ENCODE data around the gene RNASEH1. TPM values are rescaled to one million over a fixed set of nuclear protein-coding genes. Genes with fewer than 3 reads are reported as not detected.
"Not testable (repeated sequence)": the region's sequence is repeated elsewhere in the genome, so short reads cannot be mapped to it uniquely, and the experiment has no call there.

Gene RNASEH1
- polyA plus RNA-seq, 4 donors, result 17.3 to 18.7 (median 17.8) TPM

GRCh38 chr2:3594493-3595281 is 36.6 kb upstream of the RNASEH1 start, which contains the start of gene COLEC11:
COLEC11 (plus strand) TSS chr2:3595112; CDS start chr2:3604341, 9,229 bp downstream.
- DNase-seq (ENCODE audit: low read depth in 4 of 4, low spot score in 3 of 4), result no peak

- no peak for DNase-seq (ENCODE audit: low read depth in 4 of 4, low spot score in 3 of 4)
These were observed 31.0 kb upstream of the RNASEH1 start for GRCh38 chr2:3589086-3589485.

GRCh38 chr2:3588084-3588483 is 30.0 kb upstream of the RNASEH1 start:
- DNase-seq (ENCODE audit: low read depth in 4 of 4, low spot score in 3 of 4), result no peak

- no peak for DNase-seq (ENCODE audit: low read depth in 4 of 4, low spot score in 3 of 4)
These were observed 29.3 kb upstream of the RNASEH1 start for GRCh38 chr2:3587432-3587831.

- DNase-seq (ENCODE audit: low read depth in 4 of 4, low spot score in 3 of 4), result no peak
These were observed 28.9 kb upstream of the RNASEH1 start for GRCh38 chr2:3587021-3587420.

GRCh38 chr2:3586220-3586619 is 28.1 kb upstream of the RNASEH1 start:
- no peak for DNase-seq (ENCODE audit: low read depth in 4 of 4, low spot score in 3 of 4)

- peak in 2 of 4 donors; percentile 47 to 54 for DNase-seq (ENCODE audit: low read depth in 4 of 4, low spot score in 3 of 4)
These were observed 27.4 kb upstream of the RNASEH1 start for GRCh38 chr2:3585261-3586109.

- DNase-seq (ENCODE audit: low read depth in 4 of 4, low spot score in 3 of 4), result no peak
These were observed 26.6 kb upstream of the RNASEH1 start for GRCh38 chr2:3584608-3585260.

GRCh38 chr2:3584076-3584475 is 25.9 kb upstream of the RNASEH1 start:
- DNase-seq (ENCODE audit: low read depth in 4 of 4, low spot score in 3 of 4), result no peak

GRCh38 chr2:3581367-3582262 is 23.5 kb upstream of the RNASEH1 start:
- no peak for DNase-seq (ENCODE audit: low read depth in 4 of 4, low spot score in 3 of 4)

GRCh38 chr2:3580449-3580848 is 22.3 kb upstream of the RNASEH1 start:
- DNase-seq (ENCODE audit: low read depth in 4 of 4, low spot score in 3 of 4), result no peak

GRCh38 chr2:3578987-3579386 is 20.9 kb upstream of the RNASEH1 start:
- no peak for DNase-seq (ENCODE audit: low read depth in 4 of 4, low spot score in 3 of 4)

- not testable (repeated sequence) for DNase-seq (ENCODE audit: low read depth in 4 of 4, low spot score in 3 of 4)
These were observed 18.1 kb upstream of the RNASEH1 start for GRCh38 chr2:3576263-3576630.

GRCh38 chr2:3575534-3576262 is 17.6 kb upstream of the RNASEH1 start:
- no peak for DNase-seq (ENCODE audit: low read depth in 4 of 4, low spot score in 3 of 4)

- DNase-seq (ENCODE audit: low read depth in 4 of 4, low spot score in 3 of 4), result no peak
These were observed 16.0 kb upstream of the RNASEH1 start for GRCh38 chr2:3574155-3574554.

- no peak for DNase-seq (ENCODE audit: low read depth in 4 of 4, low spot score in 3 of 4)
These were observed 14.5 kb upstream of the RNASEH1 start for GRCh38 chr2:3572620-3573019.

GRCh38 chr2:3571284-3571683 is 13.2 kb upstream of the RNASEH1 start:
- no peak for DNase-seq (ENCODE audit: low read depth in 4 of 4, low spot score in 3 of 4)

- not testable (repeated sequence) for DNase-seq (ENCODE audit: low read depth in 4 of 4, low spot score in 3 of 4)
These were observed 11.5 kb upstream of the RNASEH1 start for GRCh38 chr2:3569656-3570055.

GRCh38 chr2:3566806-3567205 is 8.7 kb upstream of the RNASEH1 start:
- DNase-seq (ENCODE audit: low read depth in 4 of 4, low spot score in 3 of 4), result no peak

All from right renal pelvis (tissue), 4 donors.